ENCODE results near the gene FCGR3A.
"Not testable (repeated sequence)": the region's sequence is repeated elsewhere in the genome, so short reads cannot be mapped to it uniquely, and the experiment has no call there.

- TF ChIP-seq CTCF, EP300, POLR2A (IDR thresholded peaks at IDR 0.05): not testable (repeated sequence)
Observed at GRCh38 chr1:161537068-161537669, 12.4 kb downstream of the FCGR3A start.
